ENCODE measurements around the gene TXNDC16. TPM values are rescaled to one million over a fixed set of nuclear protein-coding genes. Genes with fewer than 3 reads are reported as not detected.

TXNDC16 gene
- total RNA-seq, 1 experiment from 2014 or later, result 13.2 TPM

GRCh38 chr14:52596320-52596719 lies 44.0 kb upstream of the TXNDC16 start:
- Histone ChIP-seq H3T11ph (ENCODE audit: low read length) (no peak overlapping the region), H3K14ac (ENCODE audit: insufficient read depth, low read length) (no peak overlapping the region), H2AK5ac (ENCODE audit: insufficient read length, low read length) (no peak overlapping the region), H2BK20ac (ENCODE audit: low read depth, low read length, poor library complexity, severe bottlenecking) (no peak overlapping the region), H2AFZ (ENCODE audit: low read length) (no peak overlapping the region), H3K9me3 (ENCODE audit: control insufficient read depth, low read depth, low read length) (no peaks in the 10 kb centered on the region), H3K4ac (ENCODE audit: low read depth, low read length) (no peak overlapping the region), H2BK12ac (ENCODE audit: insufficient read length, low read depth, low read length) (no peak overlapping the region), H3K4me2 (ENCODE audit: insufficient read depth, insufficient read length, low read length) (no peak overlapping the region), H3K23me2 (ENCODE audit: insufficient read length, low read depth, low read length, poor library complexity, severe bottlenecking) (no peaks in the 10 kb centered on the region), H3K9ac (ENCODE audit: extremely low read depth, insufficient read length, low read length) (no peak overlapping the region), H4K91ac (ENCODE audit: insufficient read length, low read depth, low read length) (no peak overlapping the region), H4K5ac (ENCODE audit: insufficient read length, low read depth, low read length) (no peak overlapping the region), H4K20me1 (ENCODE audit: control insufficient read depth, insufficient read depth, insufficient read length) (no peaks in the 10 kb centered on the region), H3K79me2 (ENCODE audit: insufficient read depth, low read length) (no peaks in the 10 kb centered on the region), H3K27ac (ENCODE audit: insufficient read length, low read depth, low read length) (no peak overlapping the region), H4K8ac (replicated peaks; ENCODE audit: insufficient read length, low read depth, low read length) (no peak overlapping the region), H3K4me1 (ENCODE audit: insufficient read depth, low read length) (no peaks in the 10 kb centered on the region), H2BK15ac (ENCODE audit: low read depth, low read length) (no peak overlapping the region), H3K56ac (ENCODE audit: insufficient read length, low read depth, low read length) (no peak overlapping the region), H2BK5ac (ENCODE audit: insufficient read length, low read length) (no peak overlapping the region), H3K18ac (ENCODE audit: insufficient read length, low read depth, low read length) (no peak overlapping the region), H2BK120ac (ENCODE audit: low read depth, low read length, poor library complexity, severe bottlenecking) (no peak overlapping the region), H3K79me1 (ENCODE audit: insufficient read depth, low read depth, low read length, poor library complexity, severe bottlenecking) (no peaks in the 10 kb centered on the region), H3K27me3 (ENCODE audit: insufficient read depth, low read length) (no peaks in the 10 kb centered on the region), H3K23ac (ENCODE audit: insufficient read length, low read depth, low read length) (no peak overlapping the region)
- no peaks in the 10 kb centered on the region; the same call in 1 of the 2 replicates for H3K27me3 Mint-ChIP-seq (ENCODE audit: low read depth)
- TF ChIP-seq CTCF (conservative IDR thresholded peaks at IDR 0.05), result no peak
- DNase-seq, result peak; percentile 76
- no peak overlapping the region; a peak in 1 of 7 replicates for H3K27ac Mint-ChIP-seq
- H3K36me3 Mint-ChIP-seq (ENCODE audit: insufficient read depth in 1 of 3, low read depth in 3 of 3), result peaks cover 10 to 26% (median 14%) of the 10 kb centered on the region in 3 experiments
- H3K4me3 Mint-ChIP-seq, result no peak overlapping the region
- peaks cover 13 to 21% of the 10 kb centered on the region in 2 experiments for H3K4me1 Mint-ChIP-seq
- WGBS (ENCODE audit: extremely low coverage, insufficient read length, low lambda C conversion rate), result no CpG with 5 or more reads among the region's 10 CpGs
- H3K9me3 Mint-ChIP-seq, result peaks cover 20 to 28% of the 10 kb centered on the region in 2 experiments; a peak in 4 of 5 replicates

Measured in H9 (cell line).